Activated CD4-positive, alpha-beta T cell treated with anti-CD3 and anti-CD28 coated beads for 1 hour (primary cell): ENCODE data around the gene BTBD9.

Experiments
- DNase-seq: peaks from one replicate; pipeline ENCODE4 v3.0.0-alpha.2; 2020

The BTBD9 gene

GRCh38 chr6:38549795-38550194 lies 89.9 kb downstream of the BTBD9 start:
- no peak for DNase-seq

DNA sequence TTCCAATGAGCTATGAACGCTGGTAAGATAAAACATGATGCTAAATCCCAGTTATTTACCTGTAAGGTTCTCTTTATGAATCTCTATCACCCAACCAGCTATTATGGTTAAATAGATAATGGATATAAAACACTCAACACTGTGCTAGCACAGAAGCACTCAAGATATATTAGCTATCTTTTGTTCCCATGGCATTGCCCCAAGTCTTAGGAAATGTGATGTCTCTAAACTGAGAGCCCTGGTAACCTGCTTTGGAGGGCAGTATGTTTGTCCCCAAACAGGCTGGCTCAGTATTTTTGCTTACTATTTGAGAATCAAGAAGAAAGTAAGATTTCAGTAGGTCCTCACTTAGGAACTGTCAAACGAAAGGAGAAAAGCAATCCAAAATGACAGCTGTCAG lies 90.5 kb downstream of the BTBD9 start:
- no peak for DNase-seq

- DNase-seq = no peak
Observed at GRCh38 chr6:38543022-38543421, 96.7 kb downstream of the BTBD9 start.

DNA sequence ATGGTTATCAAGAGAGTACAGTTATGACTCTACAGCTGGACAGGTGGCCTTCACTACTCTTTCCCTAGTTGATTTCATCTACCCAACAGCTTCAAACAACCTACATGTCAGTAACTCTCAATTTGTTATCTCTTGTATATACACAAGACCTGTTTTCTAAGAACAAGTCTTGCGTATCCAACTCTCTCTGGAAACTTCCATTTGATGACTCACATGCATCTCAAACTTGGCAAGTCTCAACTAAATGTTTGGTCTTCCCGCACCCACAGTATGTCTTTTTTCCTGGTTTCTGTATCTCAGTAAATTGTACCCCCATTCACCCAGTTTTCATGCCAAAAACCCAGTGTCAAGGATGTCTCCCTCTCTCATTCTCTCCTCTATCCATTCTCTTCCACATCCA lies 97.7 kb downstream of the BTBD9 start:
- DNase-seq = no peak

DNA sequence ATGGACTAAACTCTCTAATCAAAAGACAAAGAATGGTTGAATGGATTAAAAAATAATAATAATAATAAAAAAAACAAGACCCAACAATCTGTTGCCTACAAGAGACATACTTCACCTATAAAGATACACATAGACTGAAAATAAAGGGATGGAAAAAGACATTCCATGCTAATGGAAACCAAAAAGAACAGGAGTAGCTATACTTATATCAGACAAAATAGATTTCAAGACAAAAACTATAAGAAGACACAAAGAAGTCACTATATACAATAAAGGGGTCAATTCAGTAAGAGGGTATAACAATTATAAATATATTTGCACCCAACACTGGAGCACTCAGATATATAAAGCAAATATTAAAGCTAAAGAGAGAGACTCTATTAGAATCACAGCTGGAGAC lies 106.7 kb downstream of the BTBD9 start:
- DNase-seq = no peak

DNA sequence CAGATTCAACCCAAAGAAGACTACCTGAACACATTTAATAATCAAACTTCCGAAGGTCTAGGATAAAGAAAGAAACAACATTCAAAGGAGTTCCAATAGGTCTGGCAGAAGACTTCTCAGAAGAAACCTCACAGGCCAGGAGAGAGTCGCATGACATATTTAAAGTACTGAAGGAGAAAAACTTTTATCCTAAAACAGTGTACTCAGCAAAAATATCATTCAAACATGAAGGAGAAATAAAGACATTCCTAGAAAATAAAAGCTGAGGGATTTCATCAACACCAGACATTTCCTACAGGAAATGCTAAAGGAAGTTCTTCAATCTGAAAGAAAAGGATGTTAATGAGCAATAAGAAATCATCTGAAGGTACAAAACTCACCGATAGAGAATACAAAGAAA lies 108.6 kb downstream of the BTBD9 start:
- DNase-seq = no peak

DNA sequence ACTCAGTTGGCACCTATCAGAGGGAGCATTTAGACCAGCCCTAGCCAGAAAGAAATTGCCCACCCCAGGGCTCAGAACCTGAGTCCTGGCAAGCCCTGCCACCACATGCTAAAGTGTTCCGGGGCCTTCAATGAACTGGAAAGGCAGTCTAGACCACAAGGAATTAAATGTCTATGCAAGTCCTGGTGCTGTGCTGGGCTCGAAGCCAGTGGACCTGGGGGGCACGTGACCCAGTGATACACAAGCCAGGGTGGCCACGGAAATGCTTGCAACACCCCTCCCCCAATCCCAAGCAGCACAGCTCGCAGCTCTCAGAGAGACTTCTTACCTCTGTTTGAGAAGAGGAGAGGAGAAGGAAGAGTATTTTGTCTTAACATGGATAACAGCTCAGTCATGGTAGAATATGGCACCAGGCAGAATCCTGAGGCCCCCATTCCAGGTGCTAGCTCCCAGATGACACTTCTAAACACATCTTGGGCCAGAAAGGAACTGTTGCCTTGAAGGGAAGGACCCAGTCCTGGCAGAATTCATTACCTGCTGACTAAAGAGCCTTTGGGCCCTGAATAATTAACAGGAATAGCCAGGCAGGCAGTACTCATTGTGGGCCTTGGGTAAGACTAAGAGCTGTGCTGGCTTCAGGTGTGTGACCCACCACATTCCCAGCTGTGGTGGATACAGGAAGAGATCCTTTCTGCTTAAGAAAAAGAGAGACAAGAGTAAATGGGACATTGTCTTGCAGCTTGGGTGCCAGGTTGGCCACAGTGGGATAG lies 111.3 kb downstream of the BTBD9 start:
- no peak for DNase-seq

DNA sequence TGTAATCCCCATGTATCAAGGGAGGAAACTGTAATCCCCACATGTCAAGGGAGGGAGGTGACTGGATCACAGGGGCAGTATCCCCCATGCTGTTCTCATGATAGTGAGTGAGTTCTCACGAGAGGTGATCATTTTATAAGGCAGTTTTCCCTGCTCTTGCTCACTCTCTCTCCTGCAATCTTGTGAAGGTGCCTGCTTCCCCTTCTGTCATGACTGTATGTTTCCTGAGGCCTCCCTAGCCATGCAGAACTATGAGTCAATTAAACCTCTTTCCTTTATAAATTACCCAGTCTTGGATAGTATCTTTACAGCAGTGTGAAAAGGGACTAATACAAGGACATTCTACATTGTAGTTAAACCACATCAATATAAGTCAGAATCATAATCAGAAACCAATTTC lies 112.4 kb downstream of the BTBD9 start:
- no peak for DNase-seq

- no peak for DNase-seq
Observed at GRCh38 chr6:38525888-38526287, 113.8 kb downstream of the BTBD9 start.

DNA sequence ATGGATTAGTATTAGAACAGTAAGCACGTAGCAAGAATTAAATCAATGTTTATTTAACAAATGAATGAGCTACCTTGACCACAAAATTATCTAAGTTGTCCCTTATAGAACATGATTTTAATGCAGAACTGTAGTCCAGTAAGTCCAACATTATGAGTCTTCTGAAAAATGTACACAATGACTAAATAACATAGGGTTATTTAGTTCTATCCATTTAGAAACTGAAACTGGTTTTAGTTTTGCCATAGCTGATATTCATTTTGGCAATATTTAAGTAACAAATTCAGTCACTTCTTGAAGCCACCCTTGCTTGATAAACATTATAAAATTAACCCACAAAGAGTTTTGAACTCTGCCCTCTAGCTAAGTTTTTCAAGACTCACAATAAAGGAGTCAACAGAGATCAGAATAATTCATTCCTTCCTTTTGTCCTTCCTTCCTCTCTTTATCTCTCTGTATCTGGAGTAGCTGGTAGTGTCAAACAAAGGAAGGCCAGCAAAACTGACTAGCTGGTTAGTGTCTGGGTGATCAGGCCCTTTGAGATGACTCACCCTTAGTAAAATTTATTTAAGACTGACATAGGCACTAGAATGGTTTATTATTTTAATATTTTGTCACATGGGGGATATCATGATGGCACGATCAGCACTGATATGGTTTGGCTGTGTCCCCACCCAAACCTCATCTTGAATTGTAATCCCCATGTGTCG lies 115.1 kb downstream of the BTBD9 start:
- DNase-seq = no peak

DNA sequence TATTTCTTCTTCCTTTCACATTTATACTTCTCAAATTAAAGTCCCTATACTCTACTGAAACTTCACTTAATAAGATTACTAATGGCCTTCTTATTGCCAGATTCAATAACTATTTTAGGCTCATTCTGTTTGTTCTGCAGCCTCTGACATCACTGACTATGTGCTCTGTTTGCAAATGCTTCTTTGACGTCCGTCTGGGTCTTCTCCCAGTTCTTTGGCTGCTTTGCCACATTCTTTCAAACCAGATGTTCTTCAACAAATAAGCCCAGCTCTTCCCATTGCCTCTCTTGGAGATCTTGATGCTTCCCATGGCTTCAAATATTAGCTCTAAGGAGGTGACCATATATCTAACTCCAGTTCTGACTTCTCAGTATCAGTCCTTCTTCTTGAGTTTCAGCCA lies 117.4 kb downstream of the BTBD9 start:
- no peak for DNase-seq

- DNase-seq = no peak
Observed at GRCh38 chr6:38518511-38519304, 121.0 kb downstream of the BTBD9 start.

GRCh38 chr6:38517005-38517404 lies 122.7 kb downstream of the BTBD9 start:
- DNase-seq = no peak

GRCh38 chr6:38514399-38514798 lies 125.3 kb downstream of the BTBD9 start:
- no peak for DNase-seq

DNA sequence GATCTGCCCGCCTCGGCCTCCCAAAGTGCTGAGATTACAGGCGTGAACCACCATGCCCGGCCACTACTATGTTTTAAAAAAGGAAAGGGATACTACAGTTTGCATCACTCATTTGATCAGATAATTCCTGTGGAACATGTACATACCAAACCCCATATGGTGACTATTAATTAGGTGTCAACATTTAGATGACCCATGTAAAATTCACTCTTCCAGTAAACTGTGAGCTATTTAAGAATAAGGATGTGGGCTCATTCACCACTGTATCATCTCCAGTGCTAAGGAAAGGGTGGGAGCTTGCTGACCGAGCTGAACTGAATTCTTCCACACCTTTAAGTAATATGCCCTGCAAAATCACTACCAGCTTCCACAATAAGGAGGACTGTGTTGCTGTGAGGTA lies 127.5 kb downstream of the BTBD9 start:
- DNase-seq = no peak

GRCh38 chr6:38510205-38510604 lies 129.5 kb downstream of the BTBD9 start:
- DNase-seq = no peak

DNA sequence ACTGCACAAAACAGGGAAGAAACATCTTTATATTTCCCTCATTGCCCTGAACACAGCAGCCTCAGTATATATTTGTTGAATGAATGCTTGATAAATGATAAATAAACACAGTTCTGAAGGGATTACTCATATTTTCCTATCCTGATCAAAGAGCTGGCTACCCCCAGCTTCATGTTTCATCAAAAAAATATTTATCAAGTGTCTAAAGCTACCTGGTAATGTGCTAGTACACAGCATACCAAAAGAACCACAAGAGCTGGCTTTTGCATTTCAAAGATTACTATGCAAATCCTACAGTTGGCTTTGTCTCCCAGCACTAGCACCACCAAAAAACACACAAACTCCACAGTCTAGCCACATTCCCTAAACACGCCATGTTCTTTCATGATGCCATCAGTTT lies 130.0 kb downstream of the BTBD9 start:
- DNase-seq = no peak

DNA sequence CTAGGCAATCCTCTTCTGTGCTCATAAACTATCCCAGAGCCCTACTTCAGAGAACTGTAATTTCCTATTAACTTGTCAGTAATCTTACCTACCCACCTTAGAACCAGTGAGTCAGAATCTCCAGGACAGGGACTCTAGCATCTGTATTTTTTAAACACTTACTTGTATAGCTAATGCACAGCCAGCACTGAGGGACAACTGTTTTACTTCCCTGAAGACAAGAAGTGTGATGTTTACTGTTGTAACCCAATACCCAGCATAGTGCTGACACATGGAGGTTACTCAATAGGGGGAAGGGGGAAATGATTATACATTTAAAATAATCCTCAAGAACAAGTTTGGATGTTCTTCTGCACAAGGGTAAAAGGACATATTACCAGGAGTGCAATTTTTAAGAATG lies 130.8 kb downstream of the BTBD9 start:
- no peak for DNase-seq

GRCh38 chr6:38508286-38508685 lies 131.4 kb downstream of the BTBD9 start:
- DNase-seq = no peak

- DNase-seq = no peak
Observed at GRCh38 chr6:38507173-38507572, 132.6 kb downstream of the BTBD9 start.

DNA sequence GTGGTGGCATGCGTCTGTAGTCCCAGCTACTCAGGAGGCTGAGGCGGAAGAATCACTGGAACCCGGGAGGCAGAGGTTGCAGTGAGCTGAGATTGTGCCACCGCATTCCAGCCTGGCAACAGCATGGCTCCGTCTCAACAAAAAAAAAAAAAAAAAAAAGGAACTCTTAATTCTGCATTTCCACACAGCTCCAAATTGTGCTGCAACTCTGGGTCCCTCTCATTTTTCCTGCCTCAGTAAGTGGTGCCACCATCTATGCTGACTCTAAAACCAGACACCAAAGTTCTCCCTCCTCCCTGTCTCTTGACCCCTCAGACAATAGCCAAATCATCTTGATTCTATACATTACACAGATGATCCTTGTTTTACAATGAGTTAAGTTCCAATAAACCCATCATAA lies 133.9 kb downstream of the BTBD9 start:
- no peak for DNase-seq

DNA sequence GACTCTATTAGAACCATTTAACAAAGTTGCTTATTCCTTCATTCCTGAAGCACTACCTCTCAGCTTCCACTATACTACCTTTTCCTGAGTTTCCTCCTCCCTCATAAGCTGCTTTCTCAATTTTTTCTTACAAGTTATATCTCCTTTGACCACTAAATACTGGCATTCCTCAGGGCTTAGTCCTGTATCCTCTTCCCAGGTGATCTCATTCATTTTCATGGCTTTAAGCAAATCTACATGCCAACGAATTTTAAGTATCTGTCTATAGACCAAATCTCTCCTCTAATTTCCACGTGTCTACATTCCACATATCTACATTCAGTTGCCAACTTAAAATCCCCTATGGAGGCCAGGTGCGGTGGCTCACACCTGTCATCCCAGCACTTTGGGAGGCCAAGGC lies 134.7 kb downstream of the BTBD9 start:
- DNase-seq = no peak

- no peak for DNase-seq
Observed at GRCh38 chr6:38503960-38504682, 135.6 kb downstream of the BTBD9 start.
